Measurements from ENCODE around the gene MPDZ.

GRCh38 chr9:13224366-13224765 lies 55.1 kb downstream of the MPDZ start:
- TF ChIP-seq YY2 (tag by site-specific recombination; IDR thresholded peaks at IDR 0.05) (no peak), ZNF488 (tag by site-specific recombination; IDR thresholded peaks at IDR 0.05) (no peak), KLF1 (tag by site-specific recombination; IDR thresholded peaks at IDR 0.05) (no peak), ZNF626 (tag by site-specific recombination; IDR thresholded peaks at IDR 0.05) (no peak)
- TF ChIP-seq, protein P1, sequence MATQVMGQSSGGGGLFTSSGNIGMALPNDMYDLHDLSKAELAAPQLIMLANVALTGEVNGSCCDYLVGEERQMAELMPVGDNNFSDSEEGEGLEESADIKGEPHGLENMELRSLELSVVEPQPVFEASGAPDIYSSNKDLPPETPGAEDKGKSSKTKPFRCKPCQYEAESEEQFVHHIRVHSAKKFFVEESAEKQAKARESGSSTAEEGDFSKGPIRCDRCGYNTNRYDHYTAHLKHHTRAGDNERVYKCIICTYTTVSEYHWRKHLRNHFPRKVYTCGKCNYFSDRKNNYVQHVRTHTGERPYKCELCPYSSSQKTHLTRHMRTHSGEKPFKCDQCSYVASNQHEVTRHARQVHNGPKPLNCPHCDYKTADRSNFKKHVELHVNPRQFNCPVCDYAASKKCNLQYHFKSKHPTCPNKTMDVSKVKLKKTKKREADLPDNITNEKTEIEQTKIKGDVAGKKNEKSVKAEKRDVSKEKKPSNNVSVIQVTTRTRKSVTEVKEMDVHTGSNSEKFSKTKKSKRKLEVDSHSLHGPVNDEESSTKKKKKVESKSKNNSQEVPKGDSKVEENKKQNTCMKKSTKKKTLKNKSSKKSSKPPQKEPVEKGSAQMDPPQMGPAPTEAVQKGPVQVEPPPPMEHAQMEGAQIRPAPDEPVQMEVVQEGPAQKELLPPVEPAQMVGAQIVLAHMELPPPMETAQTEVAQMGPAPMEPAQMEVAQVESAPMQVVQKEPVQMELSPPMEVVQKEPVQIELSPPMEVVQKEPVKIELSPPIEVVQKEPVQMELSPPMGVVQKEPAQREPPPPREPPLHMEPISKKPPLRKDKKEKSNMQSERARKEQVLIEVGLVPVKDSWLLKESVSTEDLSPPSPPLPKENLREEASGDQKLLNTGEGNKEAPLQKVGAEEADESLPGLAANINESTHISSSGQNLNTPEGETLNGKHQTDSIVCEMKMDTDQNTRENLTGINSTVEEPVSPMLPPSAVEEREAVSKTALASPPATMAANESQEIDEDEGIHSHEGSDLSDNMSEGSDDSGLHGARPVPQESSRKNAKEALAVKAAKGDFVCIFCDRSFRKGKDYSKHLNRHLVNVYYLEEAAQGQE (tag by site-specific recombination; IDR thresholded peaks at IDR 0.05): no peak
- TF ChIP-seq, protein P2, sequence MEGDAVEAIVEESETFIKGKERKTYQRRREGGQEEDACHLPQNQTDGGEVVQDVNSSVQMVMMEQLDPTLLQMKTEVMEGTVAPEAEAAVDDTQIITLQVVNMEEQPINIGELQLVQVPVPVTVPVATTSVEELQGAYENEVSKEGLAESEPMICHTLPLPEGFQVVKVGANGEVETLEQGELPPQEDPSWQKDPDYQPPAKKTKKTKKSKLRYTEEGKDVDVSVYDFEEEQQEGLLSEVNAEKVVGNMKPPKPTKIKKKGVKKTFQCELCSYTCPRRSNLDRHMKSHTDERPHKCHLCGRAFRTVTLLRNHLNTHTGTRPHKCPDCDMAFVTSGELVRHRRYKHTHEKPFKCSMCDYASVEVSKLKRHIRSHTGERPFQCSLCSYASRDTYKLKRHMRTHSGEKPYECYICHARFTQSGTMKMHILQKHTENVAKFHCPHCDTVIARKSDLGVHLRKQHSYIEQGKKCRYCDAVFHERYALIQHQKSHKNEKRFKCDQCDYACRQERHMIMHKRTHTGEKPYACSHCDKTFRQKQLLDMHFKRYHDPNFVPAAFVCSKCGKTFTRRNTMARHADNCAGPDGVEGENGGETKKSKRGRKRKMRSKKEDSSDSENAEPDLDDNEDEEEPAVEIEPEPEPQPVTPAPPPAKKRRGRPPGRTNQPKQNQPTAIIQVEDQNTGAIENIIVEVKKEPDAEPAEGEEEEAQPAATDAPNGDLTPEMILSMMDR (tag by site-specific recombination; IDR thresholded peaks at IDR 0.05): no peak
